Ishikawa (cell line): Measurements from ENCODE around the gene PPP4R2.

Experiments
- CEBPB ChIP-seq: IDR thresholded peaks from 2 replicates; pipeline ENCODE4 v1.6.1; 2012
- CREB1 ChIP-seq: IDR thresholded peaks from 2 replicates; pipeline ENCODE4 v1.6.1; 2012; ENCODE audit warnings: low read depth
- EGR1 ChIP-seq: IDR thresholded peaks from 2 replicates; pipeline ENCODE4 v1.6.1; 2012
- EP300 ChIP-seq: IDR thresholded peaks from 2 replicates; pipeline ENCODE4 v1.6.1; 2012; ENCODE audit warnings: borderline replicate concordance
- FOXM1 ChIP-seq: IDR thresholded peaks from 2 replicates; pipeline ENCODE4 v1.6.1; 2012; ENCODE audit warnings: low read depth, borderline replicate concordance
- MAX ChIP-seq: IDR thresholded peaks from 2 replicates; pipeline ENCODE4 v1.6.1; 2012
- NFIC ChIP-seq: IDR thresholded peaks from 2 replicates; pipeline ENCODE4 v1.6.1; 2012
- RAD21 ChIP-seq: IDR thresholded peaks from 2 replicates; pipeline ENCODE4 v1.6.1; 2012; ENCODE audit warnings: low read depth
- TAF1 ChIP-seq: IDR thresholded peaks from 2 replicates; pipeline ENCODE4 v1.6.1; 2012; ENCODE audit warnings: low read depth, mild to moderate bottlenecking
- TCF12 ChIP-seq: IDR thresholded peaks from 2 replicates; pipeline ENCODE4 v1.6.1; 2012; ENCODE audit warnings: low read depth
- TEAD4 ChIP-seq: IDR thresholded peaks from 2 replicates; pipeline ENCODE4 v1.6.1; 2012
- YY1 ChIP-seq: IDR thresholded peaks from 2 replicates; pipeline ENCODE4 v1.6.1; 2012; ENCODE audit warnings: low read depth
- ZBTB7A ChIP-seq: IDR thresholded peaks from 2 replicates; pipeline ENCODE4 v1.6.1; 2012; ENCODE audit warnings: low read depth
- TF ChIP-seq, protein P1 (sequence below): IDR thresholded peaks from 2 replicates; pipeline ENCODE4 v1.6.1; 2012; ENCODE audit warnings: low read depth, mild to moderate bottlenecking
- TF ChIP-seq, protein P2 (sequence below): IDR thresholded peaks from 2 replicates; pipeline ENCODE4 v1.6.1; 2012

PPP4R2 gene

GRCh38 chr3:73107676-73108187 lies 111.1 kb downstream of the PPP4R2 start:
- no peak for TF ChIP-seq TCF12

DNA sequence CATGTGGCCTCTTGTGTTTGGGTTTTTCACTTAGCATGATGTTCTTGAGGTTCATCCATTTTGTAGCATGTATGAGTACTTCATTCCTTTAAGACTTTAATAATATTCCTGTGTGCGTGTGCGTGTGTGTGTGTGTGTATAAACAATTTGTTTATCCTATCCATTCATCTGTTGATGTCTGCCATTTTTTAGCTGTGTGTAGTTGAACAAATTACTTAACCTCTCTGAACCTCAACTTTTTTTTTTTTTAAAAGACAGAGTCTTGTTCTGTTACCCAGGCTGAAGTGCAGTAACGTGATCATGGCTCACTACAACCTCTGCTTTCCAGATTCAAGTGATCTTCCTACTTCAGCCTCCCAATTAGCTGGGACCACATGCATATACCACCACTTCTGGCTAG lies 112.1 kb downstream of the PPP4R2 start:
- TF ChIP-seq RAD21: no peak
- TF ChIP-seq, protein P1, sequence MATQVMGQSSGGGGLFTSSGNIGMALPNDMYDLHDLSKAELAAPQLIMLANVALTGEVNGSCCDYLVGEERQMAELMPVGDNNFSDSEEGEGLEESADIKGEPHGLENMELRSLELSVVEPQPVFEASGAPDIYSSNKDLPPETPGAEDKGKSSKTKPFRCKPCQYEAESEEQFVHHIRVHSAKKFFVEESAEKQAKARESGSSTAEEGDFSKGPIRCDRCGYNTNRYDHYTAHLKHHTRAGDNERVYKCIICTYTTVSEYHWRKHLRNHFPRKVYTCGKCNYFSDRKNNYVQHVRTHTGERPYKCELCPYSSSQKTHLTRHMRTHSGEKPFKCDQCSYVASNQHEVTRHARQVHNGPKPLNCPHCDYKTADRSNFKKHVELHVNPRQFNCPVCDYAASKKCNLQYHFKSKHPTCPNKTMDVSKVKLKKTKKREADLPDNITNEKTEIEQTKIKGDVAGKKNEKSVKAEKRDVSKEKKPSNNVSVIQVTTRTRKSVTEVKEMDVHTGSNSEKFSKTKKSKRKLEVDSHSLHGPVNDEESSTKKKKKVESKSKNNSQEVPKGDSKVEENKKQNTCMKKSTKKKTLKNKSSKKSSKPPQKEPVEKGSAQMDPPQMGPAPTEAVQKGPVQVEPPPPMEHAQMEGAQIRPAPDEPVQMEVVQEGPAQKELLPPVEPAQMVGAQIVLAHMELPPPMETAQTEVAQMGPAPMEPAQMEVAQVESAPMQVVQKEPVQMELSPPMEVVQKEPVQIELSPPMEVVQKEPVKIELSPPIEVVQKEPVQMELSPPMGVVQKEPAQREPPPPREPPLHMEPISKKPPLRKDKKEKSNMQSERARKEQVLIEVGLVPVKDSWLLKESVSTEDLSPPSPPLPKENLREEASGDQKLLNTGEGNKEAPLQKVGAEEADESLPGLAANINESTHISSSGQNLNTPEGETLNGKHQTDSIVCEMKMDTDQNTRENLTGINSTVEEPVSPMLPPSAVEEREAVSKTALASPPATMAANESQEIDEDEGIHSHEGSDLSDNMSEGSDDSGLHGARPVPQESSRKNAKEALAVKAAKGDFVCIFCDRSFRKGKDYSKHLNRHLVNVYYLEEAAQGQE: no peak
- TF ChIP-seq YY1: no peak
- no peak for TF ChIP-seq TEAD4
- no peak for TF ChIP-seq EGR1
- TF ChIP-seq TCF12: no peak
- TF ChIP-seq NFIC: no peak
- no peak for TF ChIP-seq EP300
- no peak for TF ChIP-seq MAX
- no peak for TF ChIP-seq ZBTB7A
- TF ChIP-seq CEBPB: no peak
- TF ChIP-seq, protein P2, sequence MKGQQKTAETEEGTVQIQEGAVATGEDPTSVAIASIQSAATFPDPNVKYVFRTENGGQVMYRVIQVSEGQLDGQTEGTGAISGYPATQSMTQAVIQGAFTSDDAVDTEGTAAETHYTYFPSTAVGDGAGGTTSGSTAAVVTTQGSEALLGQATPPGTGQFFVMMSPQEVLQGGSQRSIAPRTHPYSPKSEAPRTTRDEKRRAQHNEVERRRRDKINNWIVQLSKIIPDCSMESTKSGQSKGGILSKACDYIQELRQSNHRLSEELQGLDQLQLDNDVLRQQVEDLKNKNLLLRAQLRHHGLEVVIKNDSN: no peak
- TF ChIP-seq FOXM1: no peak
- TF ChIP-seq CREB1: no peak
- TF ChIP-seq TAF1: no peak

DNA sequence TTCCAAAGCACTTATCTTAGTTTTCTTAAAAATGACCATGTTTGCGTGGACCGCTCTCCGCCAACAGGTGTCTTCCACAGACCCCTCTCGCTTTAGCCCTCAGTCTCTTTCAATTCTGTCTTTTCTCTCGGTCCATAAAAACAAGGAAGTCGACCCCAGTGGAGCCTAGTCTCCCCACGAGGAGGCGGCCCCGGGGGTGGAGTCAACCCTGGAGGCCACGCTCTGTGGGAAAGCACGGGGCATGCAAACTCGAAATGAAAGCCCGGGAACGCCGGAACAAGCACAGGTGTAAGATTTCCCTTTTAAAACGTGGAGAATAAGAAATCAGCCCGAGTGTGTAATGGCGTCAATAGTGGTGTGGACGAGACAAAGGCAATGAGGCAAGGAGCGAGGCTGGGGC lies 113.9 kb downstream of the PPP4R2 start:
- TF ChIP-seq FOXM1: no peak
- no peak for TF ChIP-seq CEBPB
- no peak for TF ChIP-seq NFIC

GRCh38 chr3:73114711-73115110 lies 118.1 kb downstream of the PPP4R2 start:
- TF ChIP-seq EP300: no peak
- TF ChIP-seq MAX: no peak
- TF ChIP-seq TCF12: no peak
- TF ChIP-seq EGR1: no peak
- no peak for TF ChIP-seq ZBTB7A
- TF ChIP-seq NFIC: no peak
- TF ChIP-seq CREB1: no peak
- no peak for TF ChIP-seq YY1
- no peak for TF ChIP-seq CEBPB
- TF ChIP-seq, protein P2: no peak
- no peak for TF ChIP-seq TEAD4
- no peak for TF ChIP-seq TAF1
- TF ChIP-seq FOXM1: no peak
- TF ChIP-seq, protein P1: no peak
- no peak for TF ChIP-seq RAD21

DNA sequence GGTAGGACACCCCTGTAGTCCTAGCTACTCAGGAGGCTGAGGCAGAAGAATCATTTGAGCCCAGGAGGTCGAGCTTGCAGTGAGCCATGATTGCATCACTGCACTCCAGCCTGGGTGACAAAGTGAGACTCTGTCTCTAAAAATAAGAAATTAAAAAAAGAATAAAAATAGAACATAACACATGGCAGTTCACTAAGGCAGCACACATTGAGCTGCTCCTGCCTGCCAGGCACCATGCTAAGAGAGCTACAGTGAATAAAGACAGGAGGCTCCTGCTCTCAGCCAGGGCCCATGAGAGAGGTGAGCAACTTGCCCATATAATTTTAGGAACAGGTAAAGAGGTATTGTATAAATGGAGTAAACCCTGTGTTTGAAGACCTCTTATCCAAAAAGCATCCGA lies 119.2 kb downstream of the PPP4R2 start:
- TF ChIP-seq TEAD4: no peak
- no peak for TF ChIP-seq CREB1
- TF ChIP-seq, protein P2: no peak
- TF ChIP-seq FOXM1: no peak
- TF ChIP-seq MAX: no peak
- TF ChIP-seq EP300: no peak
- no peak for TF ChIP-seq EGR1
- TF ChIP-seq TCF12: no peak
- TF ChIP-seq RAD21: no peak
- TF ChIP-seq ZBTB7A: no peak
- TF ChIP-seq TAF1: no peak
- no peak for TF ChIP-seq YY1
- TF ChIP-seq, protein P1: no peak
- no peak for TF ChIP-seq CEBPB
- TF ChIP-seq NFIC: no peak
